HS-27A (cell line): Measurements from ENCODE around the gene SMAD3.
A peak's percentile ranks its signal among the peaks of the same experiment; 100 is the strongest.

Experiments
- DNase-seq: peaks from one replicate; pipeline ENCODE4 v3.0.0-alpha.2; 2012; ENCODE audit warnings: low read depth, missing footprints

SMAD3 gene

DNA sequence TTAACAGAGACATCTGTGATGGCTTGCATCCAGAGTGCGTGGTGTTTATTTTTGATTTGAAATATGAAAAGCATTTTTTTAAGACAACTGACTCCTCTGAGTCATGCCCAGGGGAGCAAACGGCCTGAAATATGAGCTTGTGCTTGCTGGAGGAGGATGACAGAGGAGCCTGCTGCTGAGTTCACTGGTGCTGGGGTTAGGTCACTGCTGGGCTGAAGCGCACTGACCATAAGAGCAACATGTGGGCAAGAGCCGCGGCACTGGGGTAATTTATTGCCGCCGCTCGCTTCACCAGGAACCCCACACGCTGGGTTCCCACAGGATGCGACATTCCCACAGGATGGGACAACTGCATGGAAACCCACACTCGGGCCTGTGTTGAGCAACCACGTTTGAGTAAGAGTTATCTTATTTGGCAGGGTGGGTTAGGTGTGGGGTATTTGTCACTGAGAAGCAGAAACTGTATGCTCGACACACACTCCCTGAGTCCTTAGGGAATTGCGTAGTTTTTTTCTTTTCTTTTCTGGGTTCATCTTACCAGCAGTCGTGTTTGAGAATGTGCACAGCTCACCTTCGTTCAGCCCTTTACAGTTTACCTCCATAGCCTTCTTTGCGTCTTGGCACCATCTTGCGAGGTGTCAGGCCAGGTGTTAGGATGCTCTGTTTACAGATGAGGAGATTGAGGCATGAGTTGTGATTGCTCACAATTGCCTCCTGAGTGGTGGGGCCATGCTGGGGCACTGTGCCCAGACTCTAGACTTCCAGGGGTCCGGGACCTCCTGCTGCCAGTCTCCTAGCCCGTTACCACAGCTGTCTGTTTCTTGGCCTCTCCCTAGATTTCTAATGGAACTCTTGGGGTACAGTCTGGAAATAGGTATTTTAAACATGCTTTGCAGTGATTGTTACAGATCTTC is 60.4 kb downstream of the SMAD3 start:
- peak; percentile 99 for DNase-seq

DNA sequence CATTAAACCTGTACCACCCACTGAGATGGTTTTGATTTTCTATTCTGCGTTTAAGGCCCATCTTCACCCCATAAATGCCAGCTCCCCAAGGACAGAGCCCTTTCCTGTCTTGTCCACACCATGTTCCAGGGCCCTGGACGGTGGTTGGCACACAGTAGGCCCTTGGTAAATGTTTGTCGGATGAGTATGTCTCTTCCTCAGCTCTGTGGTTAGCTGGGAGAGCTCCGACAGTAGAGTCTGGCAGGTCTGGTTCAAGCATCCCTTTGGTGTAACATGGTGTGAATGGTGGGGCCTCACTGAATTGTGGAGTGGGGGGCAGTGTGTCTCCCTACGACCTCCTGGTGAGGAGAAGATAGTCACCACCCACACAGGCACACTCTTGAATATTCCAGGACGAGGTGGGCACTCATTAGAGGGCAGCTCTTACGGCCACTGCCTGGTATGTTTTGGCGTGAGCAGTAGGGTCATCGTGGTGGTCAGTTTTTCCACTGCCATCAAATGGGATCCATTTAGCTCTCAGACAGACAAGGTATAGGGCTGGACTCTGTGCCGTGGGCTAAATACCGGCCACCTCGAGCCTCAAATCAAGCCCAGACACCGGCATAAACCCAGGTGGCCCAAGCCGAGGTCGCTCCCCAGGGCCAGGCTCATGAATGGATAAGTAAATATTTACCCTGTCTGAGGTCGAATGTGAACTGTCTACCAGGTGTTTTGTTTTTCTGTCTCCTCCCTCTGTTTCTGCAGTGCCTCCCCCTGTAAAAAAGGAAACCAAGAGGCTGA is 61.3 kb downstream of the SMAD3 start:
- DNase-seq = no peak

DNA sequence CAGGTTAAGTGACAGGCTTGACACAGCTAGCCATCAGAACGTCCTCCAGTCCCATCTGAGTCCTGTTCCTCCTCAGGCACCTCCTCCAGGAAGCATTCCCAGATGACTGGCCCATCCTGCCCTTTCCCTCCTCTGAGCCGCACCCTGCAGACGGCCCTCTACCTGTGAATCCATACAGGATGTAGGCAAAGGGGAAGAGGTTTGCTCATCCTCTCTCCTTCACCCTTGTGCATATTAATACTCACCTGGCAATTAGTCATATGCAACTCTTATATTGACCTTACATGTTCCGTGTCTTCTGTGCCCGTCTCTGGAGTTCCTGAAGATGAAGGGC is 61.9 kb downstream of the SMAD3 start:
- no peak for DNase-seq

DNA sequence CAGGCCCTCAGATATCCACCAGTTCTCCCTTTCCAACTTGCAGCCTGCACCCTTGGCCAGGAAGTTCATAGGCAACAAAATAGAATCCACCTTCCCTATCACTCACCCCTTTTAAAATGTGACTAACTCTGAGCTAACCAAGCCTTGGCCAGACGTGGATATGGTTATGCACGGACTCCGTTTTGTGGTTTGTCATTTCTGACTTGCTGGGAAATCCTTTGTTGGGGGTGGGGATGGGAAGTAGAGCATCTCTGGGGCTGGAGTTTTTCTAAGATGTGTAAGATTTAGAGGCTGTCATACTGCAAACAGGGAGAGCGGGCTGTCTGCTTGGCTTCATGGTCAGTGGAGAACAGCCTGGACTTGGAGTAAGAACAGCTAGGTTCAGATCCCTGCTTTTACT is 62.6 kb downstream of the SMAD3 start:
- DNase-seq = peak; percentile 97

DNA sequence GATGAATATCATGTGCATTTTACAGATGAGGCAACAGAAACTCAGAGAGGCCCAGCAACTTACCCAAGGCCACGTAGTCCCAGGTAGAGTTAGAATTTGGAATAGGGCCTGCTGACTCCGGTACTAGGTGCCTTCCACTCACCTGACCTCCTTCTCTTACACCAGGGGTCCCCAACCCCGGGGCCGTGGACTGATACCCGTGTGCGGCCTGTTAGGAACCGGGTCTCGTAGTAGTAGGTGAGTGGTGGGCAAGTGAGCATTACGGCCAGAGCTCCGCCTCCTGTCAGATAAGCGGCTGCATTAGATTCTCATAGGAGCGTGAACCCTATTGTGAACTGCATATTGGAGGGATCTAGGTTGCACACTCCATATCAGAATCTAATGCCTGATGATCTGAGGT is 64.8 kb downstream of the SMAD3 start:
- no peak for DNase-seq

DNA sequence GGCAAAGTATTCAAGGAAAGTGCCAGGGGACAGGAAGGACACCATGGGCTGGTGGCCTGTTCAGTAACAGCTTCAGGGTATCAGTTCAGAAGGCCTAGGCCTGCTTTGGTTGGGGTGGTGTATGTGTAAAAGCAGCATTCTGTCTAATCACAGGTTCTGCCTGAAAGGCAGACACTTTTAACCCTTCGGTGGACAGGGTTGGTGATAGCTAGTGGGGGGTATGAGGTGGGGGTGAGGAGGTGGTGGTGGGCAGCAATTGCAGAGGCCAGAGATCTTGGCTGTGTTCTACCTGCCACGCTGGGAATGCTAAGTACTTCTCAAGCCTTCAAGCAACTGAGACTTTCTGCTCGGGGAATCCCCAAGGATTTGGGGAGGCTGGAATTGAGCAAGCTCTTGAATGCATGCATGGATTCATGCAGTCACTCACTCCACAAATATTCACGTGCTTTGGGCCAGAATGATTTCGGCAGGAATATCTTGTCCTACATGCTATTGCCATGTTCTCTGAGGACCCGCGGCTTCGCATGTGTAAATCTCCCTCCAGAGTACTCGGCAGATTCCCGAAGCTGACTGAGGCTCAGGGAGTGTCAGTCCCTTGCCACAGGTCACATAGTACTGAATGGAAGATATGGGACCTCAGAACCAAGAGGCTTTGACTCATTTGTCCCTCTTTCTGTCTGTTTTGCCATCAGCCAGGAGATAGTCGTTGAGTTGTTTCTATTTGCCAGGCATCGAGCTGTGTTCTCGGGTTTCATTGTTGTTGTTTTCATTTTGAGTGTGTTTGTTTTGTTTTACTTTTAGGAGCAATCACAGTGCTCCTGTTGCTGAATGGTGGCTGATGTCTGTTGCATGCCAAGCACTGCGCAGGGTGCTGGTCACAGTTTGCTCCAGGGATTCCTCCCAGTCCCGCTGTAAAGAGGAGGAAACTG is 65.5 kb downstream of the SMAD3 start:
- no peak for DNase-seq

DNA sequence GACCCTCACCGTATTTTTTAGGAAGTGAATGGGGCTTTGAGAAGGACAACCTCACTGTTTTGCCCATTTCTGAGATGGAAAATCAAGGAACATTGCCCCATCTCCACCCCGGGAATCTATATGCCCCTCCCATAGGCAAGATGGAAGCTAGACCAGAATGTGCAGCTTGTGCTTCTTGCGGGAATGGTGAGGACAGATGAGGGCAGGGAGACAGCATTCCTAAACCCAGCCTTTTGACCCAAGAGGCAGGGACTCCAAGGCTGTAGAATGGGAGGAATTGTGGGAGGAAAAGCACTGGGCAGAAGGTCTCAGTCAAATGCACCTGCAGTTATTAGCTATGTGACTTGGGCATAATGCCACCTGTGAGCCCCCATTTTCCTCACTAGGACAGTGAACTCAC is 66.9 kb downstream of the SMAD3 start:
- no peak for DNase-seq

DNA sequence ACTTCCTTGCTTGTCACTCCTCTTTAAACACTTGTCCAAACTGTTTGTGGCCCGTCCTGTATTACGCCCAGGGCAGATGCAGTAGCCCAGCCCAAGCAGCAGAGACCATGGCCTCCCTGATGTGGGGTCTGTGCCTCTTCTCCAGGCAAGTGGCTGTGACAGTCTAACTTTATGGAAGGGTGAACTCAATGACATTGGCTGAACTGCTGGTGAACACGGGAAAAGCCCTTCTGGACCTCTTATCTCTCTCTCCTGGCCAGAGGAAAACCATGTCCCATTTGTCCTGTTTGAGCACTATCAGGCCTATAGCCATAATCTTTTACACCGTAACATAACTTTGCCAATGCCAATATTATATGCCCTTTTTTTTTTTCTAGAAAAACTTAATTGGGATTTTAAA is 67.6 kb downstream of the SMAD3 start:
- no peak for DNase-seq

DNA sequence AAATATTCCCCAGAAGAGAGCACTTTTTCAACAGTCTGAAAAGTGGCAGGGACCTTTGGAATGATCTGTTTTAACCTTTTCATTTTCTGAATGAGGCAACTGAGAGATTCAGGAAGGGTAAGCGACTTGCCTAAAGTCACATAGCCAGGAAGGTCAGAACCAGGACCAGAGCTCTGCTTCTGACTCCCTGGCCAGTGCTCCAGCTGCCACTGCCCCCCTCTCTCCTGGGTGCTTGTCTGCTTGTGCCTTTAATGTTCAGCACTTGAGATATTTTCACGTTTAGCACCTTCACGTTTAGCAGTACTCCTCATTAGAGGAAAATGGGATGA is 68.3 kb downstream of the SMAD3 start:
- no peak for DNase-seq

DNA sequence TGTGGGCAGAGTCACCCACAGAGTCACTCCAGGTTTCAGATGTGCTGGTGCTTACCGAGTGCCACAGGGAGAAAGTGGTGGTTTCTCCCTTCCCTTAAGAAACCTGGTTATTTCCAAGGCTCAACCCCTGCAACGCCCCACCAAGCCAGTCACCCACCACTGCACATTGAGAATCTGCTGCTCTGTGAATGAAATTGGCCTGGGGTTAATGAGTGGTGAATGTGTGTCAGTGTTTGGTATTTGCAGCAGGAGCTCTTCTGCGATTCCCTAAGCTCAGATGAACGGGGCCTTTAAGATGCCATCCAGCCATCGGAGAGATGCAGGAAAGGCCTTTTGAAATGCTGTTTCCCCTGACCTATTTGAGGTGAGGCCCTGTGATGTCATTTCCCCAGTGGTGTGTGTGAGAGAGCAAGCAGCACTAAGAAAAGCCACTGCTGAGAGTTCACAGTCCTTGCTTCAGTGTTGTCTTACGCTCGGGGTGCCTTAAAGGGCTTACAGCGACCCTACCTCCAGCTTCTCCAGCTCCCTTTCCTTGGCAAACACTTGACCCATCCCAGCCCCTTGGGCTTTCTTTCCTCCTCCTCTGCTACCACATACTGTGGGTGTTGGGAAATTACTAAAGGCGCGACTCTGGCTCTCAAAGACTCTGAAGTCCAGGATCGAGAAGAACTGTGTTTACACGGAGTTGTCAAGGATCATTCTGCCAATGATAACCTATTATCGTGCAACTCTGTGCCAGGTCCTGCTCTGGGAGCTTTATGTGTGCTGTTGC is 68.9 kb downstream of the SMAD3 start:
- DNase-seq = no peak

DNA sequence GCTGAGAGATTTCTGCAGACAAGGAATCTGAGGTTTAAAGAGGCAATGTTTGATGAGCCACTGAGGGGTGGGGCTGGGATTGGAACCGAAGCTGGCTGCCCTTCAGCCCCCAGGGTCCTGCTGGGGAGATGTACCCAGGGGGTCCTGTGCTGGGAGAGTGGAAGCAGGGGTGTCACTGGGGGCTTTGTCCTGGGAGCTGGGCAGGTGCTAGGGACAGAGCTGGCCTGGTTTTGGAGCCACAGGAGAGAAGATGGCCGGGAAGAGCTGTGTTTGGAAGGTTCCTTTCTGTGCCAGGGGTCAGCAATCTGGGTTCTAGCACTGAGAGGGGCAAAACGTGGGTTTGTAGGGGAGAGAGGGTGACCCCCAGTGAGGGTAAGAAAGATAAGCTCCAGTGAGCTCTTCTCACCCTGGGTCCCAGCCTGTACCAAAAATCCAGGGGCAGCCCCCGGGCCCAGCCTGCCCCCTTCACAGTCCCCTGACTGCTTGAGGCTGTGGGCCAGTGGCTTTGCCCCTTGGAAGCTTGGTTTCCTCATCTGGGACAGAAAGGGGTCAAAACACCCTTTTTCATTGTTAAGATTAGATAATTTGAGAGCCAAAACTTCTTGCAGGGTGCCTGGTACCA is 69.6 kb downstream of the SMAD3 start:
- DNase-seq = no peak

DNA sequence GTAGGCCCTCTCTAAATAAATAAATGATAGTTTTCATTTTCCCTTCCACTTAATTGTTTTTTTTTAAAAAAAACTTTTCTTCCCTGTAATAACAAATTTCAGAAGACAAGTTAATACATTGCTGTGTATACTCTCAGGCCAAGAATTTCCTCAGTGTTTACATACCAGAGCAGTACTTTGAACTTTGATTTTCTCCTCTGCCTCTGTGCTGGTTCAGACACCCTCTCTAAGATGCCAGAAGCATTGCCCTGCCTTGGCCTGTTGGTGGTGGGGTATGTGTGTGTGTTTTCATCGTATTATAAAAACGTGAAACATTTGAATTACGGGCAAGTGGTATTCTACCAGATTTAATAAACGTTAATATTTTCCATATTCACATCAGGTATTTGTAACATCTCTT is 70.1 kb downstream of the SMAD3 start:
- no peak for DNase-seq

DNA sequence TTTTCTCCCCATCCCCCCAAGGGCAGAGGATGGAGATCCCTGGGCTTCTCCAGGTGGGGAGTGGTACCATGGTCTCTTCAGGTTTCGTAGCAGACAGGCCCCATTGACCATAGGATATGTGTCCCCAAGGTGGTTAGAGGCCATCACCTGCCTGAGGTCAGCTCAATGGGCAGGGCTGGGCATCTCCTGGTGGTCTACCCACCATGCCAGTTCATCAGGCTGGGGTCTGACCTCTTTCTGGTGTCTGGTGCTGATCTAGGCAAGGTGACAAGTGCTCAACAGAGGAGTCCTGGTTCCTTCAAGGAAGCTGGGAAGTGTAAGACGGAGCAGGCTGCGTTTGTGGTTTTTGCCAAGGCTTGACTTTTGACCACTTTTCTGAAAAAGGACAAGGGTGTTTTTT is 71.4 kb downstream of the SMAD3 start:
- DNase-seq = no peak

DNA sequence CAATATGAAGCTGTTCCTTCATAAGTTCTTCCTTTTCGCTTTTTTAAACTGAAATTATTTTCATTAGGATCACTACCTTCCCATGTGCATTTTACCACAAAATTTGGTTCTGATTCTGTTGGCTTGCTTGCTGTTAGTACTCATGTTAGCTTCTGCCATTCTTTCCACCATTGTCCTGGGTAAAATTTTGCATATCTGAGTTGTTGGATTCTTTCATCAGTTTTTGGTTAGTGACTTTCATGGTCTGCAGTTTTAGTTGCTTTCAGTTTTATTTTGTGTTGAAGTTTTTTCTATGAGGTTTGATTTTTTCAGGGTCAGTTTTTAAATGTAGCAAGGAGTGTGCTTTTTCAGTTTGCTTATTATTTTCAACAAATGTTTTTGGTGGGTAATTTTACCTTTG is 71.9 kb downstream of the SMAD3 start:
- no peak for DNase-seq

DNA sequence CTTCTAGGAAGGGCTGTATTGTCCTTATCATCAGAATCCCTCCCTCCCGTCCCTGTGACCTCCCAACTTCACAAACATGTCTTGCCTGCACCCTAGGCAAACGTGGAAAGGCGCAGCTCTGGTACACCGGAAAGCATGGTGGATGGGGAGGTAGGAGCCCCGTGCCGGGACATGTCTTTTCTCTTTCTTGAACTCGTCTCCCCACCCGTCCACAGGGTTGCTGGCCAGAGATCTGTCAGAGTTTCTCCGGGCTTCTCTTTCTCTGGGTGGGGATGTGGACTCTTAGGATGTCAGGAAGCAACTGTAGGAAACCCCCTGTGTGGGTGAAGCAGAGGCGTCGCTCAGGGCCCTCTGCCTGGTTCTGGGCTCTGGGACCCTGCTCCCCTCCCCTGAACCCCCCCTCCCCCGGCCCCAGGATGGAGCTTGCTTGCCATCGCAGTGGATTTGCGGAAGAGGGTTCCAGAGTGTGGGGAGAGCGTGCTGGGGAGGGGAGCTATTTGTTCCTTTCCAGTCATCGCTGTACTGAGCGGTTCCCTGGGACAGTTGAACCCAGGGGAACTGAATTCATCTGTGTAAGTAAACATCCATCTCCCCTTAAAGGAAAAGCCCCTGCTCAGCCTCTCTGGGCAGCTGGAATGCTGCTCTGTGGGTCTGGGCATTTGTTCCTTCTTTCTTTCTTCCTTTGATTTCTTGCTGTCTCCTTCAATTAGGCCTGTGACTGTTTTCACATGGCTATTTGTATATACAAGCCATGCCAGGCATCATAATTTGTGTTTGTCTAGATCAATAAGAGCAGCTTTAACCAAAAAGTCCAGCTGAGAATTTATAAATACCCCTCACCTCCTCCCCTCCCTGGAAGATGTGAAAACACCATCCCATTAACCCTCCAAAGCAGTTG is 72.8 kb downstream of the SMAD3 start:
- no peak for DNase-seq

DNA sequence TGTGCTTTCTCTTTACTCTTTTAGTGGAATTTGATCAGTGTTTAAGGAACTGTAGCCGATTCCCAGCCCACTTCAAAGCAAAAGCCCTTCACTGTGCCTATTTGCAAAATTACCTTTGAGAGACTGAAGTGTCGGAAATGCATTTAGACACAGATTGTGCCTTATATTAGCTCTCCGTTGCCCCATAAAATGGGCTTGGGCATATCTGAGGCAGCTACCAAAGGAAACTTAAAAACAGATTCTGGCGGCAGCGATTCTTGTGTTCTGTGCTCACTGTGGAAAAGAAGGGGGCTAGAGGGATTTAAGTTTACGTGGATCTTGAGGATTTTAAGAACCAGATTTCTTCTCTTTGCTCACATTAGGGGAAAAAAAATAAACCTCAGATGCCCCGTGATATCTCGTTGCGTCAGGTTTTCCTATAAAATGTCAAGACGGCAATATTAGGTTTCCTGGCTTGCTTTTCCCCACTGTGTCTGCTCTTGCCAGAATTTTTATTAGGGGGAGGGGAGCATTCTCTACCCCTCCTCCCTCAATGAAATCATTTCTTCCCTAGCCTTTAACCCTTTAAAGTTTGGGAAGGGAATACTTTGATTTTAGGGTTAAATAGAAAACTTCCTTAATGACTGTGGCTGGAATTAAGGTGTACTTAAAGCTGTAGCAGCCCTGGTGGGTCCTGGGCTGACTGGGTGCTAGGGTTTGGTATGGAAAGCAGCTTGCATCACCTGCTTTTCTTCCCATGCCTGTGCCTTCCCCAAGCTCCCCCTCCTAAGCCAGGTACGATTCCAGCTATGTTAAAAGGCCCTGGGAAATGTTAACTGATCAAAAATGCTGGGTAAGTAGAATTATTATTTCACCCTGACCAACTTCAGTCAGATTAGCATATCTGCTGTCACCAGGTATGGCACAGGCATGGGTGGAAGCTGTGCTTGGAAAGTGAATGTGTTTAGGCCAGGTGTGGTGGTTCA is 73.8 kb downstream of the SMAD3 start:
- no peak for DNase-seq

DNA sequence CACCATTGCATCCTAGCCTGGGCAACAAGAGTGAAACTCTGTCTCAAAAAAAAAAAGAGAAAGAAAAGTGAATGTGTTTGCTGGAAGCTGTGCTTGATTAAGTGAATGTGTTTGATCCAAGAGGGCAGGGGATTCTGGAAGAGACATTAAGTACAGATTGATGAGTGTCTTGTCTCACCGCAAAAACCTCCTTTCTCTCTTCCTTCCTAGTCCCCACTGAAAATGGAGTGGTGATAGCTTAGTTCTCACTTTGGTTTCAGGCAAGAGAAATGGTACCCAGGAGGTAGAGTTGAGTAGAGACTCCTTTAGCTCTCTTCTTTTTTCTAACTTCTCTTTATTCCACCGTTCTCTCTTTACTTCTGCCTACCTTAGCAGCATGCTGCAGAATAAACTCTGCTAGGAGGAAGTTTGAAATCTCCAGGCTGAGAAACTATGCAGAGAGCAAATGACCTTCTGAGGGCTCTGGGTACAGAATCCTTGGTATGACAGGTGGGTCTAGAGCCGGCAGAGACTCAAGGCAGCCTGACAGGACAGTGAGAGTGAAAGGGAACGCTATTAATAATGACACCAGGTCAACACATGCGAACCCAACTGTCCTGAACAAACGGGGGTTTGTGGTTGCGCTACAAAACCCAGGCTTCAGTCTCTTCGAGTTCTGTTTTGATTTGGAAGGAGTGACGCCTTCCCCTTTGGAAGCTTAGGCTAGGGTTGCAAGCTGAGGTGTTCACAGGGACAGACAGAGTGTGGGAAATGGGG is 74.9 kb downstream of the SMAD3 start:
- no peak for DNase-seq

DNA sequence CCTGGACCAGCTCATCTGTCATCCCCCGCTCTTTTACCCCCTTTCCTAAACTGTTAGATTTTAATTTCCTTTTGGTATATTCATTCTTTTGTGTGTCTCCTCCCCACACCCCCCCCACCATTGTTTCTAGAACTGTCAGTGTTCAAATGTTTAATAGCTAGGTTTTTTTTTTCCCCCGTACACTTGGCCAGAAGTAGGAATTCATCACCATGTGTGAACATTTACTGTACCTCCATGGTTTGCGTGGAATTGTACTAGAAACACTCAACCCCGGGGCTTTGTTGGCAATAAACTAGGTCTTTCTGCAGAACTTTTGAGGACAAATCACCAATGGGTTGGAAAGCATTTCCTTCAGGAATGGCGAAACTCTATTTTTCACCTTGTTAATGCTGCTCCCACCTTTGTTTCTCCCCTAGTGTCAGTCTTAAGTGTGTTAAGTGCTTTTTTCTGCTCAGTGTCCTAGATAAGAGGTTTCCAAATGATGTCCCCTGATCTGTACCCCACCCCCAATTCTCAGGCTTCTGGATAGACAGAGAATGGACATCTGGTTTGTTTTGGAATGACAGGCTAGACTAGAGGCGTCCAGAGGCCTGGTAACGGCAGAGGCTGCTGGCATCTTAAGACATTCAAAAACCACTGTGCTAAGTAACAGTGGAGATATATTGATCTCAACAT is 76.8 kb downstream of the SMAD3 start:
- no peak for DNase-seq
